Gastroesophageal sphincter (tissue), 4 donors: ENCODE data around the gene CGREF1. TPM values are rescaled to one million over a fixed set of nuclear protein-coding genes. Genes with fewer than 3 reads are reported as not detected.

Experiments used
- ATAC-seq: fragments of 150-250 bp; one replicate; pipeline ENCODE4 v1.9.1; 2016; ENCODE audit warnings: mild to moderate bottlenecking, moderate library complexity
- H3K27ac ChIP-seq, 4 donors: fragments of 200-600 bp; sonication (generic) in 3 of 4; 1 replicate in 3 of 4; 2 replicates in 1 of 4; pipeline ENCODE4 v1.5.1; 2016 to 2019
- H3K27me3 ChIP-seq: fragments of 200-600 bp; sonication (generic); one replicate; pipeline ENCODE4 v1.5.1; 2019
- H3K36me3 ChIP-seq, 2 donors: fragments of 200-600 bp; sonication (generic); one replicate each; pipeline ENCODE4 v1.5.1; 2019; ENCODE audit warnings: control low read depth in 1 of 2
- H3K4me1 ChIP-seq, 3 donors: fragments of 200-600 bp; sonication (generic); 1 replicate in 2 of 3; 2 replicates in 1 of 3; pipeline ENCODE4 v1.5.1; 2016 to 2019; ENCODE audit warnings: control low read depth in 2 of 3
- H3K4me3 ChIP-seq, 2 donors: fragments of 200-600 bp; sonication (generic); one replicate each; pipeline ENCODE4 v1.5.1; 2019; ENCODE audit warnings: mild to moderate bottlenecking in 1 of 2, moderate library complexity in 1 of 2
- H3K9me3 ChIP-seq, 3 donors: fragments of 200-600 bp; sonication (generic); one replicate each; pipeline ENCODE4 v1.5.1; 2017 to 2019; ENCODE audit warnings: control low read depth in 2 of 3
- EP300 ChIP-seq: sonication (generic); formaldehyde crosslinking; IDR thresholded peaks from one replicate; pipeline ENCODE4 v1.6.1; 2017; ENCODE audit warnings: antibody characterized with exemption, mild to moderate bottlenecking
- POLR2A ChIP-seq, 2 donors: fragments of 450-650 bp; IDR thresholded peaks; one replicate each; pipeline ENCODE4 v1.6.1; 2017; ENCODE audit warnings: antibody characterized with exemption in 2 of 2, mild to moderate bottlenecking in 2 of 2, moderate library complexity in 1 of 2
- POLR2AphosphoS5 ChIP-seq: sonication (generic); formaldehyde crosslinking; IDR thresholded peaks from one replicate; pipeline ENCODE4 v1.6.1; 2017; ENCODE audit warnings: antibody characterized with exemption
- WGBS, 2 donors: methylation state at CpG; one replicate each; pipeline ENCODE4 v1.1.5; 2018; ENCODE audit warnings: low coverage in 1 of 2; 5-methylcytosine and 5-hydroxymethylcytosine counted together
- total RNA-seq, 4 donors: library from RNA; depleted of rRNA; stranded (reverse); fragments of >200 nt; gene quantifications; one replicate each; pipeline ENCODE4 v1.1.0, GENCODE V29; 2016
- TF ChIP-seq, protein P1 (sequence below), 4 experiments: fragments of 200-600 bp in 2 of 4; fragments of 450-650 bp in 2 of 4; sonication (generic) in 1 of 4; IDR thresholded peaks; one replicate each; pipeline ENCODE4 v1.5.1; 2017 to 2019; ENCODE audit warnings: antibody characterized with exemption in 4 of 4, mild to moderate bottlenecking in 2 of 4, moderate library complexity in 2 of 4

Gene CGREF1
- total RNA-seq, 4 donors from 2014 or later: 1.0 TPM; not detected in 3

DNA sequence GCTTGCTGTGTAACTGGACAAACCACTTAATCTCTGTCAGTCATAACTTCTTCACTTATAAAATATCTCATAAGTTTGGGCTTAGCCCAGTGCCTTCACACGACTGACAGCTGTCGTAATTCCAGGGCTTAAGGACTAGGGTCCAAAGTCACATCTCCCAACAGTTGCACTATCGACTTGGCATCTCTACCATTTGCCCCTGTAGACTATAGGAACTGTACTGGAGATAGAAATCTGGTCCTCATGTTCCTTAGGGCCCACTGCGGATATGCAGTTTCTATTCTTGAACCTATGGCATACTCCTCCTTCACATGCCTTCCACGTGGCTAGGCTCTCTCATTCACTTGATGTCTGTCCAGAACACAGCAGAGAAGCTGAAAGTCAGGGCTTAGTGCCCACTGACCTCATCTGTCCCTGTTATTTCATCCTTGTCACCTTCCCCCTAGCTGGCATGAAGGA is 7.4 kb upstream of the CGREF1 start:
- ATAC-seq: no peak
- 40 to 53% methylated on average over 3 to 5 of the region's 5 CpGs for WGBS, 2 donors

DNA sequence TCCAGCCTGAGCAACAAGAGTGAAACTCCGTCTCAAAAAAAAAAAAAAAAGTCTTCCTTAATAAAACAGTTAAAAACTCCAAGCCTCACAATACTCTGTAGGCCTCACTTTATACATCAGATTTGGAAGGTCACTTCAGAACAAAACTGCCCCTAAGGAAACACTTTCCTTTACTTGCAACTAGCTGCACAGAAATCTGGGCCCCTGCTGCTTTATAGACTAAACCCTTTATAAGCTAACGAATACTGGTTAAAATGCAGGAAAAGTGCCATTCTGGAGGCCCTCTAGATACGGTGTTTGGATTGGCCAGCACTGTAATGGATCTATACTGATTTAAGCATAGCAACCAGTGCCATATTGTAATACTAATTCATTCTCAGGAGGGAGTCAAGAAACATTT is 6.2 kb upstream of the CGREF1 start:
- Histone ChIP-seq H3K9me3 (no peaks in the 10 kb centered on the region), H3K27me3 (no peaks in the 10 kb centered on the region), H3K36me3 (peaks cover 0 to 10% of the 10 kb centered on the region in 2 donors), H3K4me3 (no peak overlapping the region), H3K4me1 (peaks cover 0 to 13% (median 0%) of the 10 kb centered on the region in 3 donors), H3K27ac (no peak overlapping the region)
- ATAC-seq: no peak
- 75 to 100% methylated on average over 1 to 3 of the region's 3 CpGs for WGBS, 2 donors
- TF ChIP-seq POLR2A (IDR thresholded peaks at IDR 0.05) (no peak), EP300 (no peak), POLR2AphosphoS5 (no peak)
- TF ChIP-seq, protein P1, sequence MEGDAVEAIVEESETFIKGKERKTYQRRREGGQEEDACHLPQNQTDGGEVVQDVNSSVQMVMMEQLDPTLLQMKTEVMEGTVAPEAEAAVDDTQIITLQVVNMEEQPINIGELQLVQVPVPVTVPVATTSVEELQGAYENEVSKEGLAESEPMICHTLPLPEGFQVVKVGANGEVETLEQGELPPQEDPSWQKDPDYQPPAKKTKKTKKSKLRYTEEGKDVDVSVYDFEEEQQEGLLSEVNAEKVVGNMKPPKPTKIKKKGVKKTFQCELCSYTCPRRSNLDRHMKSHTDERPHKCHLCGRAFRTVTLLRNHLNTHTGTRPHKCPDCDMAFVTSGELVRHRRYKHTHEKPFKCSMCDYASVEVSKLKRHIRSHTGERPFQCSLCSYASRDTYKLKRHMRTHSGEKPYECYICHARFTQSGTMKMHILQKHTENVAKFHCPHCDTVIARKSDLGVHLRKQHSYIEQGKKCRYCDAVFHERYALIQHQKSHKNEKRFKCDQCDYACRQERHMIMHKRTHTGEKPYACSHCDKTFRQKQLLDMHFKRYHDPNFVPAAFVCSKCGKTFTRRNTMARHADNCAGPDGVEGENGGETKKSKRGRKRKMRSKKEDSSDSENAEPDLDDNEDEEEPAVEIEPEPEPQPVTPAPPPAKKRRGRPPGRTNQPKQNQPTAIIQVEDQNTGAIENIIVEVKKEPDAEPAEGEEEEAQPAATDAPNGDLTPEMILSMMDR (IDR thresholded peaks at IDR 0.05): no peak

More for the DNA sequence above, 7.4 kb upstream of the CGREF1 start:
- no peak for TF ChIP-seq POLR2A (IDR thresholded peaks at IDR 0.05)
- no peak for TF ChIP-seq EP300
- TF ChIP-seq POLR2AphosphoS5: no peak
- TF ChIP-seq, protein P1 (IDR thresholded peaks at IDR 0.05): no peak
- Histone ChIP-seq H3K27ac (no peak overlapping the region), H3K4me1 (peaks cover 0 to 13% (median 0%) of the 10 kb centered on the region in 3 donors), H3K36me3 (peaks cover 0 to 22% of the 10 kb centered on the region in 2 donors), H3K27me3 (no peaks in the 10 kb centered on the region), H3K4me3 (no peak overlapping the region), H3K9me3 (no peaks in the 10 kb centered on the region)

DNA sequence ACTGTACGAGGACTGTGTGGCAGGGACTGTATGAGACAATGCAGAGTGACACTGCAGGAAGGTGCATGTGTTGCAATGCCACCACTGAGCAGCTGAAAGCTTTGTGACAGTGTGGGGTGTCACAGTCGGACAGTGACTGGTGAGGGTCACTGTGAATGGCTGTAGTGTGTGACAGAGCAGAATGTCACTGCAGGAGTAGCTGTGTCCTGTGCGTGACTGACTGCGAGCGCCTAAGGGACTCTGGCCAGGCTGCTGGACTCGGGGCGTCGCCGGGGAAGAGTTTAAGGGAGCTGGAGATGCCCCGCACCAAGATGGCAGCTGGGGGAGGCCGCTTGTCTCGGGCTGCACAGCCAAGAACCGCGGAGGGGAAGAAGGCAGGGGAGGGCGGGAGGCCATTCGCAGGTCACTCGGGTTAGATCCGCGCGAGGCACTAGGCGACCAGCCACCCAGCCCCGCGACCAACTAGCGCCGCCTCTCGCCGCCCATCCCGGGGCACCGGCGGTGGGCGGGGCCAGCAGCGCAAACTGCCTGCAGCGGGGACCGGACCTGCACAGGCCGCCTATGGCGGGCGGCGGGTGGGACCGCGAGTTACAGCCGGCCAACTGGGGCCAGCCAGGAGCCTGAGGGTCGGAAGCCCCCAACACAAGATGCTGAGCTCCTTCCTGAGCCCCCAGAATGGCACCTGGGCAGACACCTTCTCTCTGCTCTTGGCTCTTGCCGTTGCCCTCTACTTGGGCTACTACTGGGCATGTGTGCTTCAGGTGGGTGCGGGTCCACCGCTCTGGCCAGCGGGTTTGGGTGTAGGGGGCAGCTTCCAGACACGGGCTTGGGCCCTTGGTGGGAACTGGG is 4.6 kb upstream of the CGREF1 start, which contains the start of gene ABHD1:
Gene ABHD1 (plus strand): TSS at position 514 of the 849 bp plus-strand sequence. CDS start 134 bp downstream, at position 648.
- ATAC-seq: peak; percentile 81
- 6 to 7% methylated on average over 16 to 19 of the region's 47 CpGs for WGBS, 2 donors
- TF ChIP-seq POLR2AphosphoS5: no peak
- TF ChIP-seq, protein P1 (IDR thresholded peaks at IDR 0.05): peak in 1 of 4 experiments; percentile 27
- TF ChIP-seq POLR2A (IDR thresholded peaks at IDR 0.05): peak in 1 of 2 donors; percentile 30
- H3K4me3 ChIP-seq: peak within 1 kb of the TSS; percentile 44 to 69
- H3K9me3 ChIP-seq: no peaks in the 10 kb centered on the region
- peak within 1 kb of the TSS in 3 of 4 donors; percentile 27 to 62 (median 55) for H3K27ac ChIP-seq
- H3K4me1 ChIP-seq: peaks cover 0 to 21% (median 2%) of the 10 kb centered on the region in 3 donors
- no peaks in the 10 kb centered on the region for H3K36me3 ChIP-seq
- H3K27me3 ChIP-seq: peaks cover 13% of the 10 kb centered on the region

DNA sequence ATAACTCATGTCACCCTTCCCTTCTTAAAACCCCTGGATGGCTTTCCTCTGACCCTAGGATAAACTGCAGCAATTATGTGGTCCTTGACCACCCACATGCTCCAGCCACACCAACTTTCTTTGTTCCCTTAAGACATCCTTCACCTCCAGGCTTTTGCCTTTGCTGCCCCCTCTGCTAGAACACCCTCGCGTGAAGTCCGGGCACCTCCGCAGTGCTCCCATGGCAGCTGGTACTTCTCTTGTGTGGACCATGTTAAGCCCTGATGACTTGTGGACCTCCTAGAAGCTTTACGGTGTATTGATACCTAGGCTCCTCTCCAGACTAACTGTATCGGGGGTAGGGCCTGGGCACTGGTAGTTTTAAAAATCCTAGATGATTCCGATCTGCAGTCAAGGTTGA is 3.9 kb upstream of the CGREF1 start:
- peaks cover 0 to 28% (median 5%) of the 10 kb centered on the region in 3 donors for H3K4me1 ChIP-seq
- 82 to 91% methylated on average over 4 of the region's 7 CpGs for WGBS, 2 donors
- H3K27ac ChIP-seq: no peak overlapping the region
- H3K36me3 ChIP-seq: no peaks in the 10 kb centered on the region
- no peak for ATAC-seq
- no peaks in the 10 kb centered on the region for H3K9me3 ChIP-seq
- H3K4me3 ChIP-seq: peak overlapping the region in 1 of 2 donors; percentile 69
- no peak for TF ChIP-seq POLR2AphosphoS5
- TF ChIP-seq, protein P1 (IDR thresholded peaks at IDR 0.05): no peak
- TF ChIP-seq POLR2A (IDR thresholded peaks at IDR 0.05): no peak
- no peak for TF ChIP-seq EP300
- H3K27me3 ChIP-seq: peaks cover 20% of the 10 kb centered on the region
